Neural progenitor cell (in vitro differentiated cells): Measurements from ENCODE around the gene FCGR3B. TPM values are rescaled to one million over a fixed set of nuclear protein-coding genes. Genes with fewer than 3 reads are reported as not detected.
A peak's percentile ranks its signal among the peaks of the same experiment; 100 is the strongest.
"Not testable (repeated sequence)": the region's sequence is repeated elsewhere in the genome, so short reads cannot be mapped to it uniquely, and the experiment has no call there.

Experiments
- DNase-seq: peaks from one replicate; pipeline ENCODE4 v3.0.0-alpha.2; 2016; ENCODE audit warnings: low spot score
- H2AFZ ChIP-seq: fragments of 200-600 bp; sonication (generic); replicated peaks from 2 replicates; pipeline ENCODE4 v1.6.1; 2016; ENCODE audit warnings: antibody characterized with exemption
- H3F3A ChIP-seq: fragments of 200-600 bp; sonication (generic); 2 replicates; pipeline ENCODE4 v1.6.1; 2016; ENCODE audit warnings: antibody characterized with exemption, low read depth
- H3K27ac ChIP-seq: fragments of 200-600 bp; sonication (generic); 2 replicates; pipeline ENCODE4 v1.5.1; 2016; ENCODE audit warnings: mild to moderate bottlenecking
- H3K27me3 ChIP-seq: fragments of 200-600 bp; sonication (generic); 2 replicates; pipeline ENCODE4 v1.6.1; 2016; ENCODE audit warnings: mild to moderate bottlenecking, moderate library complexity
- H3K36me3 ChIP-seq: fragments of 200-600 bp; sonication (generic); 2 replicates; pipeline ENCODE4 v1.5.1; 2016
- H3K4me1 ChIP-seq: fragments of 200-600 bp; sonication (generic); 2 replicates; pipeline ENCODE4 v1.6.1; 2016; ENCODE audit warnings: mixed run types
- H3K4me2 ChIP-seq: fragments of 200-600 bp; sonication (generic); 2 replicates; pipeline ENCODE4 v1.6.1; 2016
- H3K4me3 ChIP-seq: fragments of 200-600 bp; sonication (generic); 2 replicates; pipeline ENCODE4 v1.5.1; 2016
- H3K79me2 ChIP-seq: fragments of 200-600 bp; sonication (generic); 2 replicates; pipeline ENCODE4 v1.6.1; 2016; ENCODE audit warnings: low read depth
- H3K9ac ChIP-seq: fragments of 200-600 bp; sonication (generic); 2 replicates; pipeline ENCODE4 v1.6.1; 2016
- H3K9me3 ChIP-seq: fragments of 200-600 bp; sonication (generic); 2 replicates; pipeline ENCODE4 v1.5.1; 2016; ENCODE audit warnings: low read depth
- H4K20me1 ChIP-seq: fragments of 200-600 bp; sonication (generic); 2 replicates; pipeline ENCODE4 v1.6.1; 2016; ENCODE audit warnings: low read depth
- H3K27ac Mint-ChIP-seq: 3 replicates; pipeline ENCODE4 v1.8.0; 2021; ENCODE audit warnings: mixed read lengths
- H3K27me3 Mint-ChIP-seq: 2 replicates; pipeline ENCODE4 v1.8.0; 2022; ENCODE audit warnings: low read depth, mild to moderate bottlenecking, inconsistent platforms, moderate library complexity, mixed read lengths; ENCODE audit not compliant: insufficient read depth
- H3K36me3 Mint-ChIP-seq: 3 replicates; pipeline ENCODE4 v1.8.0; 2021; ENCODE audit warnings: mixed read lengths
- H3K4me1 Mint-ChIP-seq: 3 replicates; pipeline ENCODE4 v1.8.0; 2021; ENCODE audit warnings: mixed read lengths
- H3K4me3 Mint-ChIP-seq: 3 replicates; pipeline ENCODE4 v1.8.0; 2021; ENCODE audit warnings: mild to moderate bottlenecking, moderate library complexity, mixed read lengths
- H3K9me3 Mint-ChIP-seq: 3 replicates; pipeline ENCODE4 v1.8.0; 2020; ENCODE audit warnings: mixed read lengths
- total RNA-seq: library from RNA; depleted of rRNA; stranded (reverse); fragments of >200 nt; gene quantifications from 2 replicates; pipeline ENCODE4 v1.2.3, GENCODE V29; 2015; ENCODE audit warnings: low replicate concordance

Gene FCGR3B
- total RNA-seq, 1 donor from 2014 or later = not detected

DNA sequence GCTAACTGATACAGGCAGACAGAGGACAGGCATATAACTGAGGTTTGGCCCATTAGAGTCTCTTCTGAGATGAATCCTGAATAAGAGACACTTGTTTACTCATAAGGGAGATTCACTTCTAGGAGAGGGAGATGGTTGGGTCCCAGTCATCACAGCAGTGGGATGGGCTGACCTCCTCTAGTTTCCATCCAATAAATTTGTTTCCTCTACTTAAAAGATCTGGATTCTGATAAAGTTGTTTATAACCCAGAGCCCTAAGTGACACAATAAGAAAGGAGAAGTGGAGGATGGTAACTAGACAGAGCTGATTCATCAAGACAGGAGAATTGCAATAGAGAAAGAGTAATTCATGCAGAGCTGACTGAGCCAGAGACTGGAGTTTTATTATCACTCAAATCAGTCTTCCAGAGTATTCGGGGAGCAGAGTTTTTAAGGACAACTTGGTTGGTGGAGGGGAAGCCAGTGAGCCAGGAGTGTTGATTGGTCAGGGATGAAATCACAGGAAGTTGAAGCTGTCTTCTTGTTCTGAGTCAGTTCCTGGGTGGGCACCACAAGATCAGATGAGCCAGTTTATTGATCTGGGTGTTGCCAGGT lies 5.3 kb upstream of the FCGR3B start:
- not testable (repeated sequence) for H4K20me1 ChIP-seq, H3K27me3 ChIP-seq, H3K27me3 Mint-ChIP-seq, H3K36me3 Mint-ChIP-seq, H3K36me3 ChIP-seq, H3F3A ChIP-seq, H2AFZ ChIP-seq, H3K27ac ChIP-seq, H3K9me3 ChIP-seq, H3K4me3 ChIP-seq, H3K4me2 ChIP-seq, H3K79me2 ChIP-seq, H3K9me3 Mint-ChIP-seq, H3K4me1 Mint-ChIP-seq, H3K9ac ChIP-seq, H3K4me3 Mint-ChIP-seq, H3K4me1 ChIP-seq, DNase-seq, H3K27ac Mint-ChIP-seq

DNA sequence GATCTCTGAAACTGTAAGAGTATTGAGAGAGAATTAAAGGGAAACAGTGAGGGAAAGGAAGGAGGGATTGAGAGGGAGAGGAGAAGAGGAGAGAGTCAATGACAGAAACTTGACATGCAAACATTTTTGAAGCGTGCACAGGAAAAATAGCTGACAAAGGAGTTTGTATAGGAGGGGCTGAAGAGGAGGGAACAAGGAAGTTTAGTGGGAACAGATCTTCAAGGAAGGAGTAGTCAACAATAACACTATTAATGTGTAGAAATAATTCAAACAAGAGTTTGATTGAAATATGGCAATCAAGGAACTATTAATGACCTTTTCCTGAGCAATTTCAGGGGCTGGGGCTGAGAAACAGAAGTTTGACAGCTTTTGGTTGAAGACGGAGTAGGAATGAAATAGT lies 4.0 kb upstream of the FCGR3B start:
- H3K4me1 Mint-ChIP-seq, H3F3A ChIP-seq, DNase-seq, H2AFZ ChIP-seq, H3K4me2 ChIP-seq, H3K9me3 Mint-ChIP-seq, H3K4me3 Mint-ChIP-seq, H3K36me3 Mint-ChIP-seq, H3K9me3 ChIP-seq, H4K20me1 ChIP-seq, H3K27ac Mint-ChIP-seq, H3K79me2 ChIP-seq, H3K27me3 ChIP-seq, H3K9ac ChIP-seq, H3K27ac ChIP-seq, H3K4me3 ChIP-seq, H3K27me3 Mint-ChIP-seq, H3K36me3 ChIP-seq, H3K4me1 ChIP-seq: not testable (repeated sequence)

DNA sequence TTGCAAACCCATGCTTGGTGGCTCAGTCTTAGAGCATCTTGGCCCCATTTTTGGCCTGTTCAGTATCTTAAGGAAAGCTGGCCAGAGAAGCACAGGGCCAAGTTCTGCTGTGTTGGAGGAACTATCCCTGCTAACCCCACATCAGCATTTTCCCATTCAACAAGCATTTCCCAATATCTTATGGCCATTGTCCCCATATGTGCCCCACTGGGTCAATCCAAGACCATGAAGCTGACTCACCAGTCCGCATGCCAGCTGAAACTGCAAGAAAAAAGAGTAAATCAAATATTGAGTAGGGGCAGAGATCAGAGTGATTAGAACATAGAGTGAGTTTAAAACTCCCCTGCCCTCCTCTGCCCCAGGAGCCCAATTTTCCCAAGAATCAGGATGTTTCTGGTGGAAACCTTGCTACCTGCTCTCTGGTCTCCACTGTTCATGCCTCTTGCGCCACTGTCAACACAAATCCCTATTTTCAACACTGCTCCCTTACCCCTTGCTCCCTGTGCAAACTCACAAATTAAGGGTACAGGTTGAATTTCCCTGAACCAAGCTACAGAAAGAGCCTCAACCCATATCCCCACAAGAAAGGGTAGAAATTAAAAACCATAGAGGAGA lies 741 bp downstream of the FCGR3B start:
- H3K4me3 Mint-ChIP-seq, H3K27me3 Mint-ChIP-seq, H3K9ac ChIP-seq: not testable (repeated sequence)

GRCh38 chr1:161626445-161627146 lies 4.4 kb downstream of the FCGR3B start:
- H3K79me2 ChIP-seq, H3K27me3 Mint-ChIP-seq, H3K36me3 Mint-ChIP-seq, H4K20me1 ChIP-seq, H3K9ac ChIP-seq, H3F3A ChIP-seq, H2AFZ ChIP-seq, H3K36me3 ChIP-seq, H3K9me3 ChIP-seq, H3K27ac Mint-ChIP-seq, H3K4me3 Mint-ChIP-seq, H3K4me1 Mint-ChIP-seq, H3K4me3 ChIP-seq, H3K4me1 ChIP-seq, H3K27ac ChIP-seq, H3K9me3 Mint-ChIP-seq, DNase-seq, H3K4me2 ChIP-seq: not testable (repeated sequence)
- H3K27me3 ChIP-seq = peaks cover 28% of the 10 kb centered on the region

More for the DNA sequence above, 741 bp downstream of the FCGR3B start:
- H2AFZ ChIP-seq, DNase-seq, H3K27me3 ChIP-seq, H3K27ac ChIP-seq, H3K27ac Mint-ChIP-seq, H3K9me3 ChIP-seq, H3K79me2 ChIP-seq, H3K4me2 ChIP-seq, H3K36me3 ChIP-seq, H3F3A ChIP-seq, H3K9me3 Mint-ChIP-seq, H3K4me1 ChIP-seq, H3K4me1 Mint-ChIP-seq, H3K4me3 ChIP-seq, H4K20me1 ChIP-seq, H3K36me3 Mint-ChIP-seq: not testable (repeated sequence)

DNA sequence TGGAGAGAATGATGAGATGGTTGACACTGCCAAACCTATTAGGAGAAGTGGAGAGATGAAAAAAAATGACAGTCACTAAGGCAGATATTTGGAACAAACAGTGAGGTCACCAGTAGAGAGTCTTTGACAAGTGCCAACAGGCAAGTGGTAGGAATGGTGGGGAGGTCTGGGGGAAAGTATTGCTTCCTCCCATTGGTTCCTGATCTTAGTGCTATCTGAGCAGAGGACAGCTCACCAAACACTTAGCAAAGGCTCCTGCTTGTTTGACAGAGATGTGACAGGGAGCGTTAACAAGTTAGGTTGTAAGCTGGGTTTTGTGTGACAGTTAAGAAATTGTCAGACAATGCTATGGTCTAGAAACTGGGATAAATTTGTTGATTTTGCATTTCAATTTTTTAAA lies 6.4 kb downstream of the FCGR3B start:
- H3K9me3 ChIP-seq, H3K4me2 ChIP-seq, H3K4me3 Mint-ChIP-seq, H3K4me1 Mint-ChIP-seq, DNase-seq, H3K4me3 ChIP-seq, H3K36me3 ChIP-seq, H3K36me3 Mint-ChIP-seq, H3K4me1 ChIP-seq, H4K20me1 ChIP-seq, H3F3A ChIP-seq, H2AFZ ChIP-seq, H3K9ac ChIP-seq, H3K27ac Mint-ChIP-seq, H3K79me2 ChIP-seq, H3K27ac ChIP-seq: not testable (repeated sequence)
- H3K27me3 ChIP-seq = peaks cover 43% of the 10 kb centered on the region
- Mint-ChIP-seq H3K27me3 (peaks cover 14% of the 10 kb centered on the region), H3K9me3 (peaks cover 10% of the 10 kb centered on the region)

GRCh38 chr1:161623401-161624051 lies 7.5 kb downstream of the FCGR3B start:
- not testable (repeated sequence) for H3K36me3 ChIP-seq, H3K4me3 ChIP-seq, H3F3A ChIP-seq, H3K79me2 ChIP-seq, H2AFZ ChIP-seq, H3K4me1 Mint-ChIP-seq, H3K36me3 Mint-ChIP-seq, H3K27ac Mint-ChIP-seq, H3K27ac ChIP-seq, H3K9me3 ChIP-seq, H4K20me1 ChIP-seq, H3K9ac ChIP-seq, H3K4me3 Mint-ChIP-seq, H3K4me1 ChIP-seq, DNase-seq, H3K4me2 ChIP-seq
- peaks cover 13% of the 10 kb centered on the region for H3K9me3 Mint-ChIP-seq
- H3K27me3 ChIP-seq = peaks cover 43% of the 10 kb centered on the region
- peaks cover 17% of the 10 kb centered on the region for H3K27me3 Mint-ChIP-seq

DNA sequence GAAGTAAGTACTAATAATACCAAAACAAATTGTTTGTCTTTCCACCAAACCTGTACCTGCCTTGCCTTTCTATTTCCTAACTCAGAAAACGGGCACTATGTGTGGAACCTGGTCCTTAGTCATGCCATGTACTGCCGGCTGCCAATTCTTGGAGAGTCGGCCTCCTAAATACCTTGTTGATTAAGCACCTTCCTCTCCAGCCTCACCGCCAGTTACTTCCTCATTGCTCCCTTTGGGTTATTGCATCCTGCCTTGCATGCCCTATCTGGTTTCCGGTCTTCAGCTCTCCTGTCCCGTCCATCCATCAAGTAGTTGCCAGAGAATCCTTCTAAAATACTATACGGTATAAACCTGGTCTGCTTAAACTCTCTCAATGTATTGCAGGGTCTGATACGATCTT lies 8.9 kb downstream of the FCGR3B start:
- H3K27ac Mint-ChIP-seq, H3K36me3 Mint-ChIP-seq, H3F3A ChIP-seq, H3K27ac ChIP-seq, H3K79me2 ChIP-seq, H3K36me3 ChIP-seq, DNase-seq, H3K9me3 ChIP-seq, H3K9ac ChIP-seq, H3K4me1 Mint-ChIP-seq, H3K4me1 ChIP-seq, H4K20me1 ChIP-seq: not testable (repeated sequence)
- Mint-ChIP-seq H3K9me3 (peaks cover 13% of the 10 kb centered on the region), H3K4me3 (peak overlapping the region; percentile 97), H3K27me3 (peaks cover 17% of the 10 kb centered on the region)
- H3K4me2 ChIP-seq = peak overlapping the region; percentile 78
- H3K4me3 ChIP-seq = peak overlapping the region; percentile 86
- H3K27me3 ChIP-seq = peaks cover 43% of the 10 kb centered on the region
- H2AFZ ChIP-seq = peak overlapping the region; percentile 99
